ENCODE measurements around the gene ATG4A. TPM values are rescaled to one million over a fixed set of nuclear protein-coding genes. Genes with fewer than 3 reads are reported as not detected.

The ATG4A gene
- total RNA-seq, 4 donors from 2014 or later: 18.3 to 22.1 (median 20.4) TPM

- Histone ChIP-seq H3K36me3 (no peaks in the 10 kb centered on the region), H3K27me3 (peaks cover 0 to 5% (median 0%) of the 10 kb centered on the region in 3 donors), H3K27ac (no peak overlapping the region), H3K4me3 (no peak overlapping the region), H3K9me3 (no peaks in the 10 kb centered on the region), H3K4me1 (no peaks in the 10 kb centered on the region)
- in situ Hi-C loops (cut with MboI; ENCODE audit: low sequenced_read_pairs in 4 of 4): no loop called here
- intact Hi-C loops (cut with DNase I; ENCODE audit: low total_unique reads): no loop called here
- DNase-seq: no peak
- TF ChIP-seq, protein P1, sequence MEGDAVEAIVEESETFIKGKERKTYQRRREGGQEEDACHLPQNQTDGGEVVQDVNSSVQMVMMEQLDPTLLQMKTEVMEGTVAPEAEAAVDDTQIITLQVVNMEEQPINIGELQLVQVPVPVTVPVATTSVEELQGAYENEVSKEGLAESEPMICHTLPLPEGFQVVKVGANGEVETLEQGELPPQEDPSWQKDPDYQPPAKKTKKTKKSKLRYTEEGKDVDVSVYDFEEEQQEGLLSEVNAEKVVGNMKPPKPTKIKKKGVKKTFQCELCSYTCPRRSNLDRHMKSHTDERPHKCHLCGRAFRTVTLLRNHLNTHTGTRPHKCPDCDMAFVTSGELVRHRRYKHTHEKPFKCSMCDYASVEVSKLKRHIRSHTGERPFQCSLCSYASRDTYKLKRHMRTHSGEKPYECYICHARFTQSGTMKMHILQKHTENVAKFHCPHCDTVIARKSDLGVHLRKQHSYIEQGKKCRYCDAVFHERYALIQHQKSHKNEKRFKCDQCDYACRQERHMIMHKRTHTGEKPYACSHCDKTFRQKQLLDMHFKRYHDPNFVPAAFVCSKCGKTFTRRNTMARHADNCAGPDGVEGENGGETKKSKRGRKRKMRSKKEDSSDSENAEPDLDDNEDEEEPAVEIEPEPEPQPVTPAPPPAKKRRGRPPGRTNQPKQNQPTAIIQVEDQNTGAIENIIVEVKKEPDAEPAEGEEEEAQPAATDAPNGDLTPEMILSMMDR (IDR thresholded peaks at IDR 0.05 in 4 of 5, conservative IDR thresholded peaks at IDR 0.05 in 1 of 5): no peak
- ATAC-seq: no peak
Observed at GRCh38 chrX:108055546-108055945, 36.0 kb upstream of the ATG4A start.

DNA sequence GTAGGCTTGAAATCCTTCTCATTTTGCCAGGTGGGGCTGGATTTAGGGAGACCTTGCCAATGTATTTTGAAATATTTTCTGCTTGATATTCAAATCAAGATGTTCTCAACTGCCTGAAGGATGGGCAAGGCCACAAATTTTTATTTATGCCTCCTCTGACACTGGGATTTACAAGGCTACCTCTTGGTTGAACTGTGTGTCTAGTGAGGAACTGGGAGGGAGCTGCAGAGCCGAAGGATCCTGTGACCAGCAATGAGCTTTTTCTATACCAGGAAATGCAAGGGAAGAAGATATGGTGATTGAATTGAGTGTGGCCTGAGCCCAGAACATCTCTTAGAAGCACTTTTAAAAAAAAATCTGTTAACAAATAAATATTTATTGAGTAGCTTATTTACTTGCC, 31.8 kb upstream of the ATG4A start:
- H3K4me3 ChIP-seq: no peak overlapping the region
- H3K27ac ChIP-seq: no peak overlapping the region
- intact Hi-C loops (cut with DNase I; ENCODE audit: low total_unique reads): no loop called here
- in situ Hi-C loops (cut with MboI; ENCODE audit: low sequenced_read_pairs in 4 of 4): no loop called here
- TF ChIP-seq, protein P1 (IDR thresholded peaks at IDR 0.05 in 4 of 5, conservative IDR thresholded peaks at IDR 0.05 in 1 of 5): no peak
- no peak for TF ChIP-seq POLR2A (IDR thresholded peaks at IDR 0.05)
- no peaks in the 10 kb centered on the region for H3K9me3 ChIP-seq
- no peaks in the 10 kb centered on the region for H3K4me1 ChIP-seq
- ATAC-seq (no peak), DNase-seq (no peak)
- H3K36me3 ChIP-seq: no peaks in the 10 kb centered on the region
- no peaks in the 10 kb centered on the region for H3K27me3 ChIP-seq

DNA sequence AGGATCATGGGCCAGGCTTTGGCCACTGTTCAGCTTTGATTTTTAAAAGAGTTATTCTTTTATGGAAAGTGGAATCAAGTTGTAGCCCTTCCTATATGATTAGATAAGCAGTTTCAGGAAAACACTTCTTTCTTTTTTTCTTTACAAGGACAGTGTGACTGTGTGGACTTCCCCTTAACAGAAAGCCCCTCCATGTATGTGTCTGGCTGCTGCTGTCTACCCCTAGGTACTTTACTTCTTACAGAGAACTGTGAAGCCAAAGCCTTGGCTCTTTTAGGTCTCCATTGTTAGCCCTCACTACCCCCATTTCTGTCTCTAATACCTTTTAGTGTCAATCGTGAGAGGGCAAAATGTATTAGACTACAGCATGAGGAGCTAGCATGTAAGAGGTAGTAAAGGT, 27.6 kb upstream of the ATG4A start:
- Histone ChIP-seq H3K36me3 (no peaks in the 10 kb centered on the region), H3K9me3 (no peaks in the 10 kb centered on the region), H3K27ac (no peak overlapping the region), H3K27me3 (peaks cover 0 to 6% (median 0%) of the 10 kb centered on the region in 3 donors), H3K4me1 (no peaks in the 10 kb centered on the region), H3K4me3 (no peak overlapping the region)
- TF ChIP-seq, protein P1 (IDR thresholded peaks at IDR 0.05 in 4 of 5, conservative IDR thresholded peaks at IDR 0.05 in 1 of 5): no peak
- no peak for TF ChIP-seq POLR2A (IDR thresholded peaks at IDR 0.05)
- ATAC-seq: no peak
- intact Hi-C loops (cut with DNase I; ENCODE audit: low total_unique reads) (no loop called here), in situ Hi-C loops (cut with MboI; ENCODE audit: low sequenced_read_pairs in 4 of 4) (no loop called here)
- no peak for DNase-seq

GRCh38 chrX:108064613-108065012, 27.0 kb upstream of the ATG4A start:
- Histone ChIP-seq H3K9me3 (no peaks in the 10 kb centered on the region), H3K27me3 (peaks cover 0 to 8% (median 0%) of the 10 kb centered on the region in 3 donors), H3K27ac (no peak overlapping the region), H3K4me1 (no peaks in the 10 kb centered on the region), H3K4me3 (no peak overlapping the region), H3K36me3 (no peaks in the 10 kb centered on the region)
- TF ChIP-seq, protein P1 (IDR thresholded peaks at IDR 0.05 in 4 of 5, conservative IDR thresholded peaks at IDR 0.05 in 1 of 5): no peak
- no peak for TF ChIP-seq POLR2A (IDR thresholded peaks at IDR 0.05)
- DNase-seq (no peak), ATAC-seq (no peak)
- intact Hi-C loops (cut with DNase I; ENCODE audit: low total_unique reads): no loop called here
- in situ Hi-C loops (cut with MboI; ENCODE audit: low sequenced_read_pairs in 4 of 4): no loop called here

DNA sequence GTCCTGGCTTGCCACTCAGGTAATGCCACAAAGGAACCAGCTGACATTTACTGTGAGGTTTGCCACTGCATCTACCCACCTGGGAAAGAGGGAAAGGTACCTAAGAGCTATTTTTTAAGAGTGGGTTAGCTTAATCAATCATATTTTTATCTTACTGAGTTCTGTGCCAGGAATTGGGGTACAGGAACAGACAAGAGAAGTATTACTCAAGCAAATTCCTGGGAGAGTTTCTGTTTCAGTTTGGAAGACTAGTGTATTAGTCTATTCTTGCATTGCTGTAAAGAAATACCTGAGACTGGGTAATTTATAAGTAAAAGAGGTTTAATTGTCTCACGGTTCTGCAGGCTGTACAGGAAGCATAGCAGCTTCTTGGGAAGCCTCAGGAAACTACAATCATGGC, 23.5 kb upstream of the ATG4A start:
- no peaks in the 10 kb centered on the region for H3K36me3 ChIP-seq
- DNase-seq: no peak
- no peak overlapping the region for H3K27ac ChIP-seq
- no peaks in the 10 kb centered on the region for H3K9me3 ChIP-seq
- TF ChIP-seq, protein P1 (IDR thresholded peaks at IDR 0.05 in 4 of 5, conservative IDR thresholded peaks at IDR 0.05 in 1 of 5): no peak
- in situ Hi-C loops (cut with MboI; ENCODE audit: low sequenced_read_pairs in 4 of 4) (no loop called here), intact Hi-C loops (cut with DNase I; ENCODE audit: low total_unique reads) (no loop called here)
- no peak overlapping the region for H3K4me3 ChIP-seq
- H3K4me1 ChIP-seq: no peaks in the 10 kb centered on the region
- no peak for ATAC-seq
- H3K27me3 ChIP-seq: peaks cover 0 to 11% (median 5%) of the 10 kb centered on the region in 3 donors
